Cardiac septum (tissue), 1 donor: ENCODE measurements around the gene BMAL1. TPM values are rescaled to one million over a fixed set of nuclear protein-coding genes. Genes with fewer than 3 reads are reported as not detected.
"Not testable (repeated sequence)": the region's sequence is repeated elsewhere in the genome, so short reads cannot be mapped to it uniquely, and the experiment has no call there.

Source experiments
- DNase-seq: peaks from one replicate; pipeline ENCODE4 v3.0.0-alpha.2; 2020; ENCODE audit warnings: low spot score
- intact Hi-C: fragments of 100-400 bp; cut with DNase I; formaldehyde crosslinking; loops from one replicate; pipeline ENCODE4 v1.14.0; 2022
- total RNA-seq: library from RNA; stranded (reverse); fragmentation: NEBNext Ultra II Directional; extraction: Animal tissue kit (Norgen Biotek cat#: 25700); gene quantifications from one replicate; pipeline ENCODE4 v1.2.1, GENCODE V29; 2021
- donor health status: DM: no; HTN: no; CAD: no.

BMAL1 gene
- total RNA-seq, 1 donor from 2014 or later = 11.6 TPM

DNA sequence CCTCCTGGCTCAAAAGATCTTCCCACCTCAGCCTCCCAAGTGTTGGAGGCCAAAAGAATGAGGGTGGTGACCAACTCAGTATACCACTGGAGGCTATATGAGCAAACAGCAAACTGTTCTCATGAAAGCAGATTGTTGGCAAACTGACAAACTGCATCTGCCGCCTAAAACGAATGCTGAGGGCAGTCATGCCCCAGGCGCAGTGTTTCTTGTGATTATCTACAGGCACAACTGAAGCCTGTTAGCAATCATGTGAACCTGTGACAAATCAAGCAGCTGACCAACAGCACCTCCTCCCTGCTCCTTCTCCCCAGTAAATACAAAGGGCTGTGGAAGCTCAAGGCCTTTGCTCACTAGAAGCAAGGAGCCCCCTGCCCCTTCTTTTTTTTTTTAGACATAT is 137.6 kb downstream of the BMAL1 start:
- DNase-seq = no peak
- intact Hi-C loops = no loop called here

GRCh38 chr11:13421561-13421960 is 144.0 kb downstream of the BMAL1 start:
- intact Hi-C loops = no loop called here
- no peak for DNase-seq

GRCh38 chr11:13423372-13423771 is 145.8 kb downstream of the BMAL1 start:
- DNase-seq = no peak
- intact Hi-C loops = no loop called here

- intact Hi-C loops = no loop called here
- no peak for DNase-seq
These were observed 149.8 kb downstream of the BMAL1 start for GRCh38 chr11:13427440-13427839.

GRCh38 chr11:13429288-13429687 is 151.7 kb downstream of the BMAL1 start:
- intact Hi-C loops = no loop called here
- DNase-seq = no peak

- intact Hi-C loops = no loop called here
- no peak for DNase-seq
These were observed 152.2 kb downstream of the BMAL1 start for GRCh38 chr11:13429836-13430235.

DNA sequence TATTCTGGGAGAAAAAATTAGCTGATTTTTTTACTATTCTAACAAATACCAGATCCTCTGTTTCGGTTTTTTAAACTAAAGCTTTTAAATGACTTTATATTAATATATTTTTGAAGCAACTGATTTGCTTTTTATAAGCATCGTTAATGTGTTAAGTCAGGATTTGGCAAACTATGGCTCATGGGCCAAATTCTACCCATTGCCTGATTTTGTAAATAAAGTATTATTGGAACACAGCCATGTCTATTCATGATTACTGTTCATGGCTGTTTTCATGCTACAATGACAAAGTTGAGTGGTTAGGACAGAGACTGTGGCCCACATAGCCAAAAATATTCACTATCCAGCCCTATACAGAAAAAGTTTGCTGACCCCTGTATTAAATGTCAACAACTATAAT is 155.8 kb downstream of the BMAL1 start:
- intact Hi-C loops = no loop called here
- no peak for DNase-seq

DNA sequence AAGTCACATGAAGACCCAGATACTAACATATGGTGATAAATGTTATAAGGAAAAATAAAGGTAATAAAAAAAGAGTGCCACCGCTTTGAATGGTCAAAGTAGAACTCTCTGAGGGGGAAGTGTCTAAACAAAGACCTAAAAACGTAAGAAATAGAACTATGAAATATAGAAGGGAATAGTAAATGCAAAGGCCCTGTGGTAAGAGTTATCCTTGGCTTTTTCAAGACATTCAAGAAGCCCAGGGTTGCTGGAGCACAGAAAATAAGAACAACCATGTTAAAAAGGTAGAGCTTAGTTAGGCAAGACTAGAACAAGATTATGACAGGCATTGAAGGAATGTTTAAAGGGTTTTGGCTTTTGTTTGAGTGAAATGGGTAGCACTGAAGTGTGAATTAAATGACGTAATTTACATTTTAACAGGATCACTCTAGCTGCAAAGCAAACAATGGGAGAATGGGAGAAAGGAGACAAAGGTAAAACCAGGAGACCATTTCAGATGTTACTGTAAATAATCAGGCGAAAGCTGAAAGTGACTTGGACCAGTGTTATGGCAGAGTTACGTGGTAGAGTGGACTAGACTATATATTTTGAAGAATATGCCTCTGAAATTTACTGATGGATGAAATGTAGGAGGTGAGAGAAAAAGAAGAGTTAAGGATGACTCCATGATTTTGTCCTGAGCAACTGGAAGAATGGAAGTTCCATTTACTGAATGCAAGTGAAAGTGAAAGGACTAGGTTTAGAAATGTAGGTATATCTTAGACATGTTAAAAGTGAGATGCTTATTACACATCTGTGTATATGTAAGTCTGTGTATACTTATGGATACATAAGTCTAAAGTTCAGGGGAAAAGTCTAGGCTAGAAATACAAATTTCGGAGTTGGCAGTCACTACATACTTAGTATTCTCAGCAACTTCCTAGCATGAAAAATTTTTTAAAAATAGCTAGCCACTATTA is 156.9 kb downstream of the BMAL1 start:
- intact Hi-C loops = no loop called here
- DNase-seq = no peak

- not testable (repeated sequence) for DNase-seq
These were observed 159.2 kb downstream of the BMAL1 start for GRCh38 chr11:13436836-13437235.

More at GRCh38 chr11:13436836-13437235, 159.2 kb downstream of the BMAL1 start:
- intact Hi-C loops = not testable (repeated sequence)

Other genes with a start within 250 kb of the BMAL1 start
- gene BTBD10, start 185.4 kb downstream of the BMAL1 start, total RNA-seq = 31.3 TPM
- gene PTH, start 218.2 kb downstream of the BMAL1 start, total RNA-seq = not detected